GM15510 (cell line): ENCODE data around the gene TSPAN4.

Experiments used
- POLR2A ChIP-seq: IDR thresholded peaks from 3 replicates; pipeline ENCODE4 v1.6.1; 2011; ENCODE audit warnings: borderline replicate concordance; ENCODE audit not compliant: insufficient read length; ENCODE audit errors: extremely low read depth

TSPAN4 gene

DNA sequence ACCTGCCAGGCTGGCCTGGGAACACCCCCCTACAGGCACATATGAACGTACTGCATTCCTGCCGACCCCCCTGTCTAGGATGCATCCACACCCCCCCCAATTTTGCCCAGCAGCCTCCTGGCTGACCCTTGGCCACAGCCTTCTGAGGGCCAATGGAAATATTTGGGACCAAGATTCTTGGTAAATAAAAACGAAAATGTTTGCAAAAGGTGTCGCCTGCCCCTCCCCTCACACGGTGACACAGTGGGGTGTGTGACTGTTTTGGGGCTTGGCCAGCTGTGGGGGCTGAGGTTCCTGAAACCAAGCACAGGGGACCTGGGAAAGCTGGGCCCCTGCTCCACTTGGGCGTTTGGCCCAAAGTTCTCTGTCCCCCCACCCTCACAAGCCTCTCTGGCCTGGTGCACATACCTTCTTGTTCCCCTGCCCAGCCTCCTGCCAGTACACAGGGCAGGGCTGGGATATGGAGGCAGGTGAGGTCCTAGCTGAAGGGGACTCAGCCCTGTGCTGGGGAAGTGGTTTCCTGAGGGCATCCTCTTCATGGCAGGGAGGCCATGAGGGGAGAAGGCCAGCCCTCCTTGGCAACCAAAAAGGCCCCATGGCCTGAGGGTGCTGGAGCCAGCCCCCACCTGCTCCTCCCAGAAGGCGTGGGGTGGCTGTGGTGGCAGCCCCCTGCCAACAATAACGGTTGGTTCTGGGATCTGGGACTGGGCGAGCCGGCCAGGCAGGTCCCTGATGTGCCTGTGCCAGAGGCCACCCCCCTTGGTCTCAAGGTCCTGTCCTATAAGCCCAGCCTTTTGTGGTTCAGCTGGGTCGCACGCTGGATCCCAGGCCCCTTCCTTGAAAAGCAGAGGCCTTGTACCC lies 17.1 kb upstream of the TSPAN4 start:
- TF ChIP-seq POLR2A = no peak

DNA sequence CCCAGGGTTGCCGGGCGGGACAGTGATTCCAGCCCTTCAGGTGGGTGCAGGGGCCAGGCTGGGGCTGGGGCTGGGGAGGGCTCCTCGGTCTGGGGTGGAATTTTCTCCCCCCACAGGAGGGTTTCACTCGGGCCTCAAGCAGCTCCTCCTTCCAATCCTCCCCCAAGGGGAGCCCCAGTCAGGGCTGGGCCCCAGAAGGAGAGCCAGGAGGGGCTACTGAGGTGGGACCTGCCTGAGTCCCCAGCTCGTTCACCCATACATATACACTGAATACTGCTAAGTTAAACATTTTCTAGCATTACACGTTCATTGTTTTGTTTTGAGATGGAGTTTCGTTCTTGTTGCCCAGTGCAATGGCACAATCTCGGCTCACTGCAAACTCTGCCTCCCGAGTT lies 16.4 kb upstream of the TSPAN4 start:
- no peak for TF ChIP-seq POLR2A

DNA sequence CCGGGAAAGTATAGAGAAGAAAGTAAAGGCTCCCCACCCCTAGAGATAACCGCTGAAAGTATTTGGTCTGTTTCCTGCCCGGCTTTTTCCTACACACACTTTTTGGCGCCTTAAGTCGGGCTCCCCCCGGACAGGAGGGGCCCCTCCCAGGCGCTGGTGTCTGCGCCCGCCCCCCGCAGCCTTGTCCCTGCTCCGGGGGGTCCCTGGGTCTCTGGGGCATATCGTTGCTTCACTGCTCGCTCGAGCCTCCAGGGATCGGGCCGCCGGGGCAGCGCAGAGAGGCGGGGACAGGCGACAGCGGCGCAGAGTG lies 15.9 kb upstream of the TSPAN4 start:
- no peak for TF ChIP-seq POLR2A

DNA sequence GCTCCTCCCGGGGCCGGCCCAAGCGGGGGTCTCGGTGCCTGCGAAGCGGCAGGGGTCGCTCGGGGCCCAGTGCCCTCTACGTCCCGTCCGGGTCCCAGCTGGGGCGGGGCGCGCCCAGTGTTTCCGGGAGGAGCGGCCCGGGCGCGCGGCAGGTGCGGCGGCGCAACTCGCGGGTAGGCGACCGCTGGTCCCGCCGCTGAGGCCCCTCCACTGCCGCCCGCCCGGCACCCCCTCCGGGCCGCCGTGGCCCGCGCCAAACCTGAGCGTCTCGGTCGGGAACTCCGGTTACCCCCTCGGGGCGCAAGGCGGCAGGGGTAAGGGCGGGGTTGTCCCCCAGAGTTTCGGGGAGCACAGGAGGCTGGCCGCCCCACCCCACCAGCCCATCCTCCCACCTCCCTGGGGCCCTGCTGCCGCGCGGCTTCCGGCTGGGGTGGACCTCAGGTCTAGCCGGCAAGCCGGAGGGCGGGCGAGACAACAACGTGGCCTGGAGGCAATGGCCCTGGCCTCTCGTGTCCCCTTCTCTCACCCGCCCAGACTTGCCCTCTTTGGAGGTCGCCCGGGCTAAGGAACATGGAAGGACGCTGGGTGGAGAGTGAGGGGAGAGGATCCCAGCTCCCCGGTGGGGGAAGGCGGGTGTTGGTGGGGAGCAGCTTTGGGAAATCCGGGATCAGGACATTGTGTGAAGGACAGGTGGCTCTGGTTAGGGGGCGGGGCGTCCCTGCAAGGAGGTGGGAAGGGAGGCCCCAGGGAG lies 15.3 kb upstream of the TSPAN4 start:
- TF ChIP-seq POLR2A = peak; percentile 49

DNA sequence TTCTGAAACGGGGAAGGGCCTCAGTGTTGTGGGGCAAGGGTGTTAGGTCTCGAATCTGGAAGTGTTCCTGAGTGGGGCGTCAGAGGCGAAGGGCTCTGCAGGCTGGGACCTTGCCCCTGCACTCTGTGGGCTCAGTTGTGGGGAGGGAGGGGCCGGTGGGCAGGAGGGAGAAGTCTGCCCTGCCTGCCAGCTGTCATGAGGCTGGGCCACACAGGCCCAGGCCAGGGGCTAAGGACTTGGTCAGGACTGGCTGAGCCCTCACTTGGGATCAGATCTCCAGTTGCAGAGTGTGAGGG lies 14.8 kb upstream of the TSPAN4 start, which contains the start of gene CRACR2B:
CRACR2B (plus strand) TSS at position 23 of the 296 bp plus-strand sequence. CDS start 689 bp downstream, outside the sequence.
- TF ChIP-seq POLR2A = no peak

DNA sequence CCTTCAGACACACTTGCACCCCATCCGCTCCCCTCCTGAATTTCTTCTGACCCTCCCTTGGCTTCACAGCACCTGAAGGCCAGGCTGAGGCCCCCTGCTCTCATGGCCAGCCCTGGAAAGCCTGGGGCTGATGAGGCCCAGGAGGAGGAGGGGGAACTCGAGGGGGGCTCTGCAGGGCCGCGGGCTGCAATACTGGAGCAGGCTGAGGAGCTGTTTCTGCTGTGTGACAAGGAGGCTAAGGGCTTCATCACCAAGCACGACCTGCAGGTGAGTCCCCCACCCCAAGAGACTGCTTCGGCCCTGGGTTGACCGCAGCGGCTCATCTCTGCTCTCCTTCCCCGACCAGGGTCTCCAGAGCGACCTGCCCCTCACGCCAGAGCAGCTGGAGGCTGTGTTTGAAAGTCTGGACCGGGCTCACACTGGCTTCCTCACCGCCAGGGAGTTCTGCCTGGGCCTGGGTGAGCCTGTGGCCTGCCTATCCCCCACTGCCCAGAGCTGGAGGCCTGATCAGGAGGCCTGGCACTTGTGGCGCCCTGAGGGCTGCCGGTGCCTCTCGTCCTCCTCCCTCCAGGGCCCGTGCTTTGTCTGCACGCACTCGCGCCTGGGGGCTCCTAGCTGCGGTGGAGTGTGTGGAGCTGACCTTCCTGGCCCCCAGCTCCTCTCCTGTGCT lies 14.0 kb upstream of the TSPAN4 start:
- no peak for TF ChIP-seq POLR2A

DNA sequence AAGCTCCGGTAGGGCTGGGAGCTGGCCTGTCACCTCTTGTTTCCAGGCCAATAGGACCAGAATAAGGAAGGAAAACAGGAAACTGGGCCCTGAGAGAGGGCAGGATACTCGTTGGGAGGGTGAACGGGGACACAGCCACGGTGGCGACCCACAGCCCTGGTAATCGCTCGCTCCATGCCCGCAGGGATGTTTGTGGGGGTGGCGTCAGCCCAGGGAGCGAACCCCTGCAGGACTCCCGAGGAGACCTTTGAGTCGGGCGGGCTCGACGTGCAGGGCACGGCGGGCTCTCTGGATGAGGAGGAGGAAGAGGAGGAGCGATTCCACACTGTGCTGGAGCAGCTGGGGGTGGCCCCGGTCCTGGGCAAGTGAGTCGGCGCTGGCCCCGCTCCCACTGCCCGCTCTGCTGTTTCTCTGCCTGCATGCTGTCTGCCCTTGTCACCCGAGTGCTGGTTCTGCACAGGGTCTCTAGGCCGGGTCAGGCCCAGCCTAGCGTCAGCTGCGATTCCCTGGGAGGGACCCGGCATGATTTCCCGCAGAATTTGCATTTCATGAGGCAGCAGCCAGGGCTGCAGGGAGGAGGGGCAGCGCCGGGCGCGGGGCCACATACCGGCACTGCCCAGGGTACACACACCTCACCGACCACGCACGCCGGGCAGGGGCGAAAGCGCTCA lies 13.3 kb upstream of the TSPAN4 start:
- no peak for TF ChIP-seq POLR2A

DNA sequence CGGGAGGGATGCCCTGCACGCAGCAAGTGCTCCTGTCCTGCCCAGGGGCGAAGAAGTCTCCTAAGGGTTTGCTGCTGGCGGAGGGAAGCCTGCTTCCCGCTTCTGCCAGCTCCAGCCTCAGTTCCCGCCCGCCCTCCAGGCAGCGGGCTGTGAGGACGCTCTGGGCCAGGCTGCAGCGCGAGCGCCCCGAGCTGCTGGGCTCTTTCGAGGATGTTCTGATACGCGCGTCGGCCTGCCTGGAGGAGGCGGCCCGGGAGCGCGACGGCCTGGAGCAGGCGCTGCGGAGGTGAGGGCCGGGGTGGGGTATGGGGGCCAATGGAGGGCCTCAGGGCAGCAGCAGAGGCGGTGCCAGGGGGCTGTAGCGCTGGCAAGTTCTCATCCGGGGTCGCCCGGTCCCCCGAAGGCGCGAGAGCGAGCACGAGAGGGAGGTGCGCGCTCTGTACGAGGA lies 12.8 kb upstream of the TSPAN4 start:
- peak; percentile 7 for TF ChIP-seq POLR2A

DNA sequence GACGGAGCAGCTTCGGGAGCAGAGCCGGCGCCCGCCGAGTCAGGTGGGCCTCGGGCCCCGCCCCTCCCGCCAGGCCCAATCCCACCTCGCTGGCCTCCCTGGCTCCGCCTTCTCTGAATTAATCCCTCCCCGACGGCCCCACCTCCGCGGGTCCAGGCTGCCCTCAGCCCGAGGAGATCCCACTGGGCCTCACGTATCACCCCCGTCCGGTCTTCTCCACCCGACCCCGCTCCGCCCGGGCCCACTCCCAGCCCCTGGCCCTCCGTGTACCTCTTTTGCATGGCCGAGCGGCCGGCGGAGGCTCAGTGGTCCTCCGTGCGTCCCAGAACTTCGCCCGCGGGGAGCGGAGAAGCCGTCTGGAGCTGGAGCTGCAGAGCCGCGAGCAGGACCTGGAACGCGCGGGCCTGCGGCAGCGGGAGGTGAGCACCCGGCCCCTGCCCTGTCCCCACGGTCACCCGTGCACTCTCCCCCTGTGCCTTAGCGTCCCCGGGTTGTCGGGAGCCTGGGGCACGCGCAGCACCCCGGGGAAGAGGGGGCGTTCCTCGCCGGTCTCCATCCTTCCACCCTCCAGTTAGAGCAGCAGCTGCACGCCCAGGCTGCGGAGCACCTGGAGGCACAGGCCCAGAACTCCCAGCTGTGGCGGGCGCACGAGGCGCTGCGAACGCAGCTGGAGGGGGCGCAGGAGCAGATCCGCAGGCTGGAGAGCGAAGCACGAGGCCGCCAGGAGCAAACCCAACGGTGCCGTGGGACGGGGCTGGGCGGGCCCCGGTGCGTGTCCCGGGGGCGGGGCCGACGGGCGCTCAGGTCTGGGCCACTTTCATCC lies 12.1 kb upstream of the TSPAN4 start:
- TF ChIP-seq POLR2A = no peak

DNA sequence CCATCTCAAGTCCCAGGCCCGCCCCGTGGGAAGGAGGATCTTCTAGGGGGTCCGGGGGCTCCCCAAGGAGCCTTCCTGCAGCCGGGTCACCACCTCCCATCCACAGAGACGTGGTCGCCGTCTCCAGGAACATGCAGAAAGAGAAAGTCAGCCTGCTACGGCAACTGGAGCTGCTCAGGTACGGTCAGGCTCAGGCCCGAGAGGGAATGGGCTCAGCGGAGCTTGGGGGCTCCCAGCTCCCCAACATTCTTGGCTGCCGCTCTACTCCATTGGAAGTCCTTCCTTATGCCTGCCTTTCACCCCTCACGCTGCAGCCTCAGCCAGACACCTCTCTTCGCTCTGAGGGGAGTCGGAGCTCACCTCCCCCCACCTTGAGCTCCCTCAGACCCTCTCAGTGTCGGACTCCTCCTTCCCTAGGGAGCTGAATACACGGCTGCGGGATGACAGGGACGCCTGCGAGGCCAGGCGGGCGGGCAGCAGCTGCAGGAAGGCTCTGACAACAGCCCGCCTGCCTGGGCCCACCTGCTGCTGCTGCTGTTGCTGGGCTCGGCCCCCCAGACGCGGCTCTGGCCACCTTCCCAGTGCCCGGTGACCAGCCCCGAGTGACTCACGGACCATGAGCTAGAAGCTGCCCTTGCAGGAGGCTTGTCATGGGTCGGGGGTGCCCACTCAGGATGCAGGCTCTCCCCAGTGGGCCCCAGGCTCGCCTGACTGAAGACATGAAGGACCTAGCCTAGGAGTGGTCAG lies 11.4 kb upstream of the TSPAN4 start:
- no peak for TF ChIP-seq POLR2A

DNA sequence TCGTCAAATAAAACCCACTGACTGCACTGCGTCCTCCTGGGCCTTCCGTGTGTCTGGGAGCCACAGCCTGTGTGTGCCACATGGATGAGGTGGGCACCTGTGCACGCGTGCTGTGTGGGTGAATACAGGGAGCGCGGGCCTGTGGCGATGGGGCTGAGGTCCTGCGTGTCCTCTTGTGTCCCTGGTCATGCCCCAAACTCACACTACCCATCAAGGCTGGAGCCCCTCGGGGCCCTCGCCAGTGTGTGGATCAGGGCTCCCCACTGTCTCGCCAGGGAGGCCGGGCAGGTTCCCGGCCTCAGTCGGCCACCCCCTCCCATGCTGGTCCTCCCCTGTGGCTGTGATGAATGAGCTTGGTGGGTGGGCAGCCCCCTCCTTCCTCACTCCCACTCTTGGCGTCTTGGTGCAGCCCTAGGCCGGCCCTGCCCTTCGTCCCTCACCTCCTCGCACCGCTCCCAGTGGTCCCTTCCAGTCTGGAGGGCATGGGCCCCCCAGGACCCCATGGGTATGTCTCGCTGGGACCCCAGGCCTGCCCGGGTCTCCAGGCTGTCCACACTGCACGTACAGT lies 10.6 kb upstream of the TSPAN4 start:
- TF ChIP-seq POLR2A = no peak

DNA sequence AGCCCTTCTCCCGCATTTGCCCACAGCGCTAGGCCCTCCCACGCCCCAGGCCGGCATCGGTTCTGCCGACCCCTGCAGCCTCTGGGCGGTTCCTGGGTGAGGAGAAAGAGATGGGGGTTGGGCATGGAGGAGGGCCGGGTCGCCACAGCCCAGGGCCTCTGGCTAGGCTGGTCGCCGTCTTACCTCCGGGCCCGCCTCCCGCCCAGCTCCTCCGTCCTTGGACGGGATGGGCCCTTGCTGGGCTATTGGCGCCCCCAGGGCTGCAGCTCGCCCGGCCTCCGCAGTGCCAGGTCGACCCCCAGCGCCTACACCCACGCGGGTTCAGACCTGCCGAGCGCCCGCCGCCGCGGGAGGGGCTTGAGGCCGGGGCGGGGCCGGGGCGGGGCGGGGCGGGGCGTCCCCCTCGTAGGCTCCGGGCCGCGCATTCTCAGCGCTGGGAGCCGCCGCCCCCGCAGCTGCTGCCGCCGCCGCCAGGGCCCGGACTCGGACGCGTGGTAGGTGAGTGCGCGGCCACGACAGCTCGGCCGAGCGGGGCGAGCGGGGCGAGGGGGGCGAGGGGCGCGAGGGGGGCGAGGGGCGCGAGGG lies 10.0 kb upstream of the TSPAN4 start, which contains the start of gene CD151:
CD151 (plus strand) TSS at position 424 of the 585 bp plus-strand sequence. CDS start 3,118 bp downstream, outside the sequence.
- TF ChIP-seq POLR2A = peak; percentile 52

DNA sequence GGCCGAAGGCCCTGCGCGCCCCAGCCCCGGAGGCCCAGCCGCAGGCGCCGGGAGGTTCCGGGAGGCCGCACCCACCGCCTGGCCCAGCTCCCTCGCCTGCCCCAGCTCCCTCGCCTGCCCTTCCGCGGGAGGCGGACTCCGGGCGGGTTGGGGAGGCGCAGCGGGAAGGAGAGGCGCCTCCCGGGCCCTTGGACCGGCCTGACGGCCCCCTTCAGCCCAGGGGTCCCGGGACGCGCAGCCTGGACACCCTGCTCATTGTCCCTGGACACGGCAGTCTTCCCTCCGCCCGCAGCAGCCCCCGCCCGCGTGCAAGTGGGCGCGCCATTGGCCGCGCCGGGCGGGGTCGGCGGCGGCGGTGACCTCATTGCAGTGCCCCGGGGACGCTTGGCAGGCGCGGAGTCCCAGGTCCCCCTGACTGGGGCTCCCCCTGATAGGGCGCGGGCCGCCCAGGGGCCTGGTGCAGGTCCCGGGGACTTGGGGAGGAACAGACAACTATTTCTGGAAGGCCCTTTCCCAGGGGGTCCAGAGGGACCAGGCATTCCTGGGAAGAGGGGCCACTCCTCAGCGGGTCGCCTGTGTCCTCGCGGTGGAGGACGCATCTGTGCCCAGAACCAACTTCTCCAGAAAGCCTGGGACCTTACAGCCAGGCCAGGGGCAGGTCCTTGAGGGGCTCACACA lies 9.4 kb upstream of the TSPAN4 start:
- no peak for TF ChIP-seq POLR2A

DNA sequence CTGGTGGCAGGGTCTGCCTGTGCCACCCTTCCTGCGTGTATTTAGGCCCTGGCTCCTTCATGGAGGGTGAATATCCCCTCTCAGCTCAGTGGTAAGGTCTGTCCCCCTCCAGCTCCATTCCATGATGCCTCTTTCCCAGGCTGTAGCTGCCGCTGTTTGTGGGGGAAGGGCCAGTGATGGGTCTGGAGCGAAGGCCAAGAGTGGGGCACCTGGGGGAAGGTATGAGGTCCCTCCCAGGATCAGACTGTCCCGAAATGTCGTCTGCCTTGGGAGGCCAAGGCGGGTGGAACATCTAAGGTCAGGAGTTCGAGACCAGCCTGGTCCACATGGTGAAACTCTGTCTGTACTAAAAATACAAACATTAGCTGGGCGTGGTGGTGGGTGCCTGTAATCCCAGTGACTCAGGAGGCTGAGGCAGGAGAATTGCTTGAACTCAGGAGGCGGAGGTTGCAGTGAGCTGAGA lies 8.8 kb upstream of the TSPAN4 start:
- no peak for TF ChIP-seq POLR2A
